Adrenal gland (tissue), 5 donors: ENCODE measurements around the gene RAB30.

Experiments
- POLR2A ChIP-seq, 2 donors: fragments of 450-650 bp; IDR thresholded peaks; one replicate each; pipeline ENCODE4 v1.6.1; 2017; ENCODE audit warnings: antibody characterized with exemption in 2 of 2, mild to moderate bottlenecking in 2 of 2, moderate library complexity in 1 of 2
- TF ChIP-seq, protein P1 (sequence below), 6 experiments: fragments of 450-650 bp in 4 of 6; fragments of 200-600 bp in 2 of 6; sonication (generic) in 1 of 6; IDR thresholded peaks; 1 replicate in 5 of 6; 2 replicates in 1 of 6; pipeline versions ENCODE4 v1.5.1 to v1.8.0; 2016 to 2021; ENCODE audit warnings: antibody characterized with exemption in 6 of 6, mild to moderate bottlenecking in 2 of 6, moderate library complexity in 1 of 6
- donor health status: DM: no; HTN: no; CAD: no.

DNA sequence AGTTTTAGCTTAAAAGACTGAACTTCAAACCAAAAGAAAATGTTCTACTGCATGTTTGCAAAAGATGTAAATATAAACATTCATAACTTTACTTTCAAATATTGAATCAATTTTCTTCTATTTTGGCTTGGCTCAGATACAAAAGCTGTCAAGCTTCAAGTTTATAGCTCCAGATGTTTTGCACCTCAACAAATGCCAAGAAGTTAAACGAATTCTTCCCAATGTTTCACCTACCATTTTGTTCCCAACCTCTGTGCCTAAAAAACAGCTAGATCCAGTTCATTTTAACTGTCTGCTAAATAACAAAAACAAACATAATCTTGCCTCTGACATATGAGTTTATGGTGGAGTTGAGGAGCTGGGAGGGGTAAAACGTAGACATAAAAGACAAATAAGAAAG, 76.5 kb downstream of the RAB30 start:
- TF ChIP-seq, protein P1, sequence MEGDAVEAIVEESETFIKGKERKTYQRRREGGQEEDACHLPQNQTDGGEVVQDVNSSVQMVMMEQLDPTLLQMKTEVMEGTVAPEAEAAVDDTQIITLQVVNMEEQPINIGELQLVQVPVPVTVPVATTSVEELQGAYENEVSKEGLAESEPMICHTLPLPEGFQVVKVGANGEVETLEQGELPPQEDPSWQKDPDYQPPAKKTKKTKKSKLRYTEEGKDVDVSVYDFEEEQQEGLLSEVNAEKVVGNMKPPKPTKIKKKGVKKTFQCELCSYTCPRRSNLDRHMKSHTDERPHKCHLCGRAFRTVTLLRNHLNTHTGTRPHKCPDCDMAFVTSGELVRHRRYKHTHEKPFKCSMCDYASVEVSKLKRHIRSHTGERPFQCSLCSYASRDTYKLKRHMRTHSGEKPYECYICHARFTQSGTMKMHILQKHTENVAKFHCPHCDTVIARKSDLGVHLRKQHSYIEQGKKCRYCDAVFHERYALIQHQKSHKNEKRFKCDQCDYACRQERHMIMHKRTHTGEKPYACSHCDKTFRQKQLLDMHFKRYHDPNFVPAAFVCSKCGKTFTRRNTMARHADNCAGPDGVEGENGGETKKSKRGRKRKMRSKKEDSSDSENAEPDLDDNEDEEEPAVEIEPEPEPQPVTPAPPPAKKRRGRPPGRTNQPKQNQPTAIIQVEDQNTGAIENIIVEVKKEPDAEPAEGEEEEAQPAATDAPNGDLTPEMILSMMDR (IDR thresholded peaks at IDR 0.05): no peak
- no peak for TF ChIP-seq POLR2A (IDR thresholded peaks at IDR 0.05)
